Breast epithelium (tissue), 4 donors: ENCODE data around the gene TTC17. TPM values are rescaled to one million over a fixed set of nuclear protein-coding genes. Genes with fewer than 3 reads are reported as not detected.

Experiments
- DNase-seq, 2 donors: peaks; one replicate each; pipeline ENCODE4 v3.0.0-alpha.2; 2019; ENCODE audit warnings: low spot score in 2 of 2
- H3K27ac ChIP-seq, 2 donors: fragments of 200-600 bp; sonication (generic) in 1 of 2; one replicate each; pipeline ENCODE4 v1.5.1; 2016 to 2019; ENCODE audit warnings: mild to moderate bottlenecking in 1 of 2
- H3K27me3 ChIP-seq, 2 donors: fragments of 200-600 bp; sonication (generic) in 1 of 2; one replicate each; pipeline versions ENCODE4 v1.5.1 to v1.6.0; 2017 to 2019; ENCODE audit warnings: control low read depth in 1 of 2, mild to moderate bottlenecking in 1 of 2
- H3K36me3 ChIP-seq: fragments of 200-600 bp; one replicate; pipeline ENCODE4 v1.5.1; 2019
- H3K4me1 ChIP-seq, 2 donors: fragments of 200-600 bp; sonication (generic); one replicate each; pipeline ENCODE4 v1.5.1; 2016 to 2019; ENCODE audit warnings: control low read depth in 1 of 2
- H3K4me3 ChIP-seq, 3 donors: fragments of 200-600 bp; sonication (generic); 1 replicate in 2 of 3; 2 replicates in 1 of 3; pipeline ENCODE4 v1.5.1; 2016 to 2019; ENCODE audit warnings: mild to moderate bottlenecking in 3 of 3, moderate library complexity in 2 of 3
- H3K9me3 ChIP-seq, 2 donors: fragments of 200-600 bp; sonication (generic) in 1 of 2; one replicate each; pipeline ENCODE4 v1.5.1; 2016 to 2019; ENCODE audit warnings: control low read depth in 1 of 2
- POLR2A ChIP-seq: fragments of 450-650 bp; IDR thresholded peaks from one replicate; pipeline ENCODE4 v1.6.1; 2016; ENCODE audit warnings: antibody characterized with exemption, mild to moderate bottlenecking, moderate library complexity
- POLR2AphosphoS5 ChIP-seq, 3 donors: sonication (generic); formaldehyde crosslinking; IDR thresholded peaks; one replicate each; pipeline ENCODE4 v1.6.1; 2017; ENCODE audit warnings: antibody characterized with exemption in 3 of 3
- intact Hi-C: fragments of 100-400 bp; cut with DNase I; formaldehyde crosslinking; loops from one replicate; pipeline ENCODE4 v1.15.1; 2023; ENCODE audit warnings: low total_unique reads
- total RNA-seq, 3 donors: library from RNA; depleted of rRNA; stranded (reverse); fragments of >200 nt; gene quantifications; one replicate each; pipeline ENCODE4 v1.1.0, GENCODE V29; 2016
- TF ChIP-seq, protein P1 (sequence below), 3 donors: fragments of 450-650 bp; IDR thresholded peaks; one replicate each; pipeline ENCODE4 v1.5.1; 2016 to 2017; ENCODE audit warnings: antibody characterized with exemption in 3 of 3, mild to moderate bottlenecking in 3 of 3, moderate library complexity in 3 of 3

Gene TTC17
- total RNA-seq, 3 donors from 2014 or later, result 105 to 199 (median 154) TPM

DNA sequence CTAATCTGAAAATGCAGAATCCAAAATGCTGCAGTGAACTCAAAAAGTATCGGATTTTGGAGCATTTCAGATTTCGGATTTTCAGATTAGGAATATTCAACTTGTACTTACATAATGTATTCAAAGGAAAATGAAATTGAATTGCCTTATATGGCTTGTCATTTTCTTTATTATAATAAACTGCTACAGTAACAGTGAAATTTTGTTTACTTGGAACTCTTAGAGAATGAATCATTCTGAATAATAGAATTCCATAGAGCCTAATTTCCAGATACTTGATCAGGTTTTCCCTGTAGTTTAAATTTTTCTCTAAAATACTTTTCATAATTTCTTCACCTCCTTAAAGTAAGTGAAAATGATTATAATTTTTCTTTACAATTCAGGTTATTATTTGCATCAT is 17.3 kb downstream of the TTC17 start:
- no peak overlapping the region for H3K27ac ChIP-seq
- TF ChIP-seq POLR2A, result no peak
- TF ChIP-seq, protein P1, sequence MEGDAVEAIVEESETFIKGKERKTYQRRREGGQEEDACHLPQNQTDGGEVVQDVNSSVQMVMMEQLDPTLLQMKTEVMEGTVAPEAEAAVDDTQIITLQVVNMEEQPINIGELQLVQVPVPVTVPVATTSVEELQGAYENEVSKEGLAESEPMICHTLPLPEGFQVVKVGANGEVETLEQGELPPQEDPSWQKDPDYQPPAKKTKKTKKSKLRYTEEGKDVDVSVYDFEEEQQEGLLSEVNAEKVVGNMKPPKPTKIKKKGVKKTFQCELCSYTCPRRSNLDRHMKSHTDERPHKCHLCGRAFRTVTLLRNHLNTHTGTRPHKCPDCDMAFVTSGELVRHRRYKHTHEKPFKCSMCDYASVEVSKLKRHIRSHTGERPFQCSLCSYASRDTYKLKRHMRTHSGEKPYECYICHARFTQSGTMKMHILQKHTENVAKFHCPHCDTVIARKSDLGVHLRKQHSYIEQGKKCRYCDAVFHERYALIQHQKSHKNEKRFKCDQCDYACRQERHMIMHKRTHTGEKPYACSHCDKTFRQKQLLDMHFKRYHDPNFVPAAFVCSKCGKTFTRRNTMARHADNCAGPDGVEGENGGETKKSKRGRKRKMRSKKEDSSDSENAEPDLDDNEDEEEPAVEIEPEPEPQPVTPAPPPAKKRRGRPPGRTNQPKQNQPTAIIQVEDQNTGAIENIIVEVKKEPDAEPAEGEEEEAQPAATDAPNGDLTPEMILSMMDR (IDR thresholded peaks at IDR 0.05), result no peak
- TF ChIP-seq POLR2AphosphoS5 (IDR thresholded peaks at IDR 0.05), result no peak
- H3K27me3 ChIP-seq, result no peaks in the 10 kb centered on the region
- no peak for DNase-seq
- H3K36me3 ChIP-seq, result no peaks in the 10 kb centered on the region
- no peak overlapping the region for H3K4me3 ChIP-seq
- intact Hi-C loops, result no loop called here
- no peaks in the 10 kb centered on the region for H3K4me1 ChIP-seq
- H3K9me3 ChIP-seq, result no peaks in the 10 kb centered on the region

DNA sequence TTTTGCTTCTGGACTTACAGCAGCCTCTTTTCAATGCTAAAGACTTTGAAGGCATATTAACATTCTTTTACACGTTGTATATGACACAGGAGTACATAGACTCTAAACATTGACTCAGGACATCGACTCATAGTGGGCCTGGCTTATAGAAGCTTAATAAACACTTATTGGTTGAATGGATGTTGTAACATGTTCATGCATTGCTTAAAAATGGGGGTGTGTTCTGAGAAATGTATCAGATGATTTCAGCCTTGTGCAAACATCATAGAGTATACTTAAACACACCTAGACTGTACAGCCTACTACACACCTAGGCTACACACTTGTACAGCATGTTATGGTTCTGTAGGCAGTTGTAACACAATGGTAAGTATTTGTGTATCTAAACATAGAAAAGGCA is 17.9 kb downstream of the TTC17 start:
- Histone ChIP-seq H3K9me3 (no peaks in the 10 kb centered on the region), H3K4me1 (no peaks in the 10 kb centered on the region), H3K27me3 (no peaks in the 10 kb centered on the region), H3K27ac (no peak overlapping the region), H3K4me3 (no peak overlapping the region), H3K36me3 (no peaks in the 10 kb centered on the region)
- intact Hi-C loops, result no loop called here
- DNase-seq, result no peak
- no peak for TF ChIP-seq POLR2A
- TF ChIP-seq, protein P1 (IDR thresholded peaks at IDR 0.05), result no peak
- no peak for TF ChIP-seq POLR2AphosphoS5 (IDR thresholded peaks at IDR 0.05)

DNA sequence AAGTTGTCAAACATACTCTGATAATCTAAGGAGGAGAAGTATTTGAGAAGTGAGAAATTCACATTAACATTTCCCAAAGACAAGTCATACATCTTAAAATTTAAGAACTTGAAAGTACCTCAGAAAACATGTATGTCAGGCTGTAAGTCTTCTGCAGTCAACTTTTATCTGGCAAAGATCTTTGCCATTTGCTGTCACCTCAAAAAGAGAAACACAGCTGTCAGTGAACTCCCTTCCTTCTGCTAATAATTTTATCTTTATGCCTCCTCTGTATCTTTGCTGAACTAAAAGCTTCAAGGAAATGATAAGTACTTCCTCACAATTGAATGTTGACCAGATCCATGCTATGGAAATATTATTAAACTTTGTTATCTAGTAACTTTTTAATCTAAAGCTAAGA is 18.7 kb downstream of the TTC17 start:
- H3K27me3 ChIP-seq, result no peaks in the 10 kb centered on the region
- H3K27ac ChIP-seq, result no peak overlapping the region
- no peaks in the 10 kb centered on the region for H3K36me3 ChIP-seq
- H3K9me3 ChIP-seq, result no peaks in the 10 kb centered on the region
- no peak for DNase-seq
- no peaks in the 10 kb centered on the region for H3K4me1 ChIP-seq
- no peak overlapping the region for H3K4me3 ChIP-seq
- intact Hi-C loops, result no loop called here
- TF ChIP-seq, protein P1 (IDR thresholded peaks at IDR 0.05), result no peak
- TF ChIP-seq POLR2AphosphoS5 (IDR thresholded peaks at IDR 0.05) (no peak), POLR2A (no peak)

DNA sequence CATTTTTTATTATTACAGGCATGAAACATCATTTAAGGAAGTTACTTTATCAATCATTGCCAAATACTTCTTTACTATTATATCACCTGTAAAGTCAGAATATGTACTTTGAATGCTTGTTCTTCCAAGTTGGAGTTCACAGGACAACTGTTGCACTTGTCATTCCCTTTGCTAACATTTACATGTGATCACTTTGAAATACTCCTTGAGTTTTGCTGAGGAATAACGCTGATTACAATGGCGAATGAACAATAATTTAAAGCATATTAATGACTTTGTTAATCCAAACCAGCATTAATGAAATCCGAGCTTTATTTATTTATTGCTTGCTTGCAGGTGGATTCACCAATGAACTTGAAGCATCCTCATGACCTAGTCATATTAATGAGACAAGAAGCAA is 20.2 kb downstream of the TTC17 start:
- intact Hi-C loops, result no loop called here
- TF ChIP-seq, protein P1 (IDR thresholded peaks at IDR 0.05), result no peak
- TF ChIP-seq POLR2AphosphoS5 (IDR thresholded peaks at IDR 0.05) (no peak), POLR2A (no peak)
- Histone ChIP-seq H3K9me3 (no peaks in the 10 kb centered on the region), H3K27ac (no peak overlapping the region), H3K27me3 (no peaks in the 10 kb centered on the region), H3K4me3 (no peak overlapping the region), H3K36me3 (no peaks in the 10 kb centered on the region), H3K4me1 (no peaks in the 10 kb centered on the region)
- DNase-seq, result no peak

DNA sequence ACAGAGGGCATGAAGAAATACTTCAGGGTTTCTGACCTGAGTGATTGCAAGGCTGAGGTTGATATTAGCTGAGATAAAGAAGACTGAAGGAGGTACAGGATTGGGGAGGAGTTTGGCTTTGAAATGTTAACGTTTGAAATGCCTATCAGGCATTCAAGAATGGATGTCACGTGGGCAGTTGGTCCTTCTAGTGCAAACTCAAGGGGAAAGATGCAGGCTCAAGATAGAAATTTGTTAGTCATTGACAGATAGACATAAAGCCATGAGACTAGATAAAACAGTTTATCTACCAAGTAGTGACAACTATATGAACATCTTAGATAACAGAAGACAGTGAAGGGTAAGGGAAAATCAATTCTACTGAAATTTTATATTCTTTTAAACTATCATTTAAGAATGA is 23.1 kb downstream of the TTC17 start:
- Histone ChIP-seq H3K4me3 (no peak overlapping the region), H3K27ac (no peak overlapping the region), H3K9me3 (no peaks in the 10 kb centered on the region), H3K4me1 (no peaks in the 10 kb centered on the region), H3K36me3 (no peaks in the 10 kb centered on the region), H3K27me3 (no peaks in the 10 kb centered on the region)
- TF ChIP-seq POLR2A, result no peak
- intact Hi-C loops, result no loop called here
- no peak for DNase-seq

DNA sequence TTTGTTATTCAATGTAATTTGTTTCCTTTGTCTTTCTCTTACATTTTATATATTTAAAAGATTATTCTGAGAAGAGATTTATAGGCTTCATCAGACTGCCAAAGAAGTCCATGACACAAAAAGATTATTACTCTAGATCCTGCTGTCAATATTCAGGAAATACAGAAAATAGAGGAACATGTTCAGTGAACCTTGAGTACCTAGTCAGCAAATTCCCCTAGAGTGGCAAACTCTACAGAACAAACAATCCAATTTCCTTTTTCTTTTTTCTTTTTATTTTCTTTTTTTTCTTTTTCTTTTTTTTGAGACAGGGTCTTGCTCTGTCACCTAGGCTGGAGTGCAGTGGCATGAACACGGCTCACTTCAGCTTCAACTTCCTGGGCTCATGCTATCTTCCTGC is 23.9 kb downstream of the TTC17 start:
- H3K4me1 ChIP-seq, result no peaks in the 10 kb centered on the region
- intact Hi-C loops, result no loop called here
- DNase-seq, result no peak

More for the DNA sequence above, 23.9 kb downstream of the TTC17 start:
- H3K27ac ChIP-seq, result no peak overlapping the region
- no peak for TF ChIP-seq POLR2A
- TF ChIP-seq, protein P1 (IDR thresholded peaks at IDR 0.05), result no peak
- TF ChIP-seq POLR2AphosphoS5 (IDR thresholded peaks at IDR 0.05), result no peak
- H3K4me3 ChIP-seq, result no peak overlapping the region
- H3K27me3 ChIP-seq, result no peaks in the 10 kb centered on the region
- no peaks in the 10 kb centered on the region for H3K36me3 ChIP-seq
- no peaks in the 10 kb centered on the region for H3K9me3 ChIP-seq
